Testis (tissue), 3 donors: ENCODE measurements around the gene AGRN. TPM values are rescaled to one million over a fixed set of nuclear protein-coding genes. Genes with fewer than 3 reads are reported as not detected.
"Not testable (repeated sequence)": the region's sequence is repeated elsewhere in the genome, so short reads cannot be mapped to it uniquely, and the experiment has no call there.

Experiments used
- DNase-seq: peaks from one replicate; pipeline ENCODE4 v3.0.0-alpha.2; 2019
- H3K27ac ChIP-seq, 2 donors: fragments of 200-600 bp; sonication (generic); one replicate each; pipeline ENCODE4 v1.5.1; 2019
- H3K27me3 ChIP-seq: fragments of 200-600 bp; sonication (generic); one replicate; pipeline ENCODE4 v1.5.1; 2019
- H3K36me3 ChIP-seq: fragments of 200-600 bp; sonication (generic); one replicate; pipeline ENCODE4 v1.5.1; 2017; ENCODE audit warnings: low read depth; ENCODE audit errors: missing control alignments
- H3K4me1 ChIP-seq: fragments of 200-600 bp; sonication (generic); one replicate; pipeline ENCODE4 v1.5.1; 2019
- H3K4me3 ChIP-seq, 2 donors: fragments of 200-600 bp; sonication (generic); one replicate each; pipeline ENCODE4 v1.5.1; 2017 to 2019
- H3K9me3 ChIP-seq: fragments of 200-600 bp; sonication (generic); one replicate; pipeline ENCODE4 v1.5.1; 2017
- POLR2A ChIP-seq: fragments of 450-650 bp; IDR thresholded peaks from one replicate; pipeline ENCODE4 v1.6.1; 2017; ENCODE audit warnings: antibody characterized with exemption, mild to moderate bottlenecking, moderate library complexity
- WGBS, 2 donors: methylation state at CpG; one replicate each; pipeline ENCODE4 v1.1.5; 2018; 5-methylcytosine and 5-hydroxymethylcytosine counted together
- intact Hi-C: fragments of 100-400 bp; cut with DNase I; formaldehyde crosslinking; loops from one replicate; pipeline ENCODE4 v1.15.1; 2023; ENCODE audit warnings: low total_unique reads
- polyA plus RNA-seq: library from polyadenylated mRNA; stranded (reverse); fragments of 350-450 nt; fragmentation: Illumina TruSeq; extraction: RNeasy Lipid Tissue Mini Kit (QIAGEN cat#74804); gene quantifications from one replicate; pipeline ENCODE4 v1.2.3, GENCODE V29; 2014; ENCODE audit warnings: low read depth, low replicate concordance; ENCODE audit not compliant: insufficient read depth
- total RNA-seq, 2 donors: library from RNA; depleted of rRNA; stranded (reverse); fragments of >200 nt; gene quantifications; one replicate each; pipeline ENCODE4 v1.2.3, GENCODE V29; 2016
- TF ChIP-seq, protein P1 (sequence below), 3 experiments: fragments of 450-650 bp in 2 of 3; fragments of 200-600 bp in 1 of 3; sonication (generic) in 1 of 3; IDR thresholded peaks; one replicate each; pipeline ENCODE4 v1.5.1; 2016 to 2019; ENCODE audit warnings: antibody characterized with exemption in 3 of 3, mild to moderate bottlenecking in 2 of 3, moderate library complexity in 1 of 3

Gene AGRN
- total and polyA plus RNA-seq, 3 donors from 2014 or later: 48.9 to 108 (median 99.4) TPM

DNA sequence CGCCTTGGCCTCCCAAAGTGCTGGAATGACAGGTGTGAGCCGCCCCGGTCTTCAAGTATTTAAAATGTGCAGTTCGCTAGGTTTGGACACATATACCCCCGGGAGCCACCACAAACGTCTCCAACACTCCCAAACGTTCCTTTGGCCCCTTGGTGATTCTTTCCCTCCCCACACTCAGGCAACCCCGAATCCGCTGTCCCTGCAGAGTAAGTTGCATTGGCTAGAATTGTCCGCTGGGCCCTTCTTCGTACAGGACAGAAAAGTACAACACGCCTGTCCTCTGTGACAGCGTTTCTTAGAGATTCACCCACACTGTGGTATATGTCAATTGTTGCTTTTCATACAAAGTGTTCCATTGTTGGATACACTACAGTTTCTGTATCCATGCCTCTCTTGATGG is 34.8 kb upstream of the AGRN start:
- intact Hi-C loops: no loop called here
- Histone ChIP-seq H3K4me1 (no peaks in the 10 kb centered on the region), H3K4me3 (no peak overlapping the region), H3K9me3 (no peaks in the 10 kb centered on the region), H3K27ac (no peak overlapping the region), H3K36me3 (no peaks in the 10 kb centered on the region), H3K27me3 (no peaks in the 10 kb centered on the region)
- no peak for TF ChIP-seq POLR2A
- TF ChIP-seq, protein P1, sequence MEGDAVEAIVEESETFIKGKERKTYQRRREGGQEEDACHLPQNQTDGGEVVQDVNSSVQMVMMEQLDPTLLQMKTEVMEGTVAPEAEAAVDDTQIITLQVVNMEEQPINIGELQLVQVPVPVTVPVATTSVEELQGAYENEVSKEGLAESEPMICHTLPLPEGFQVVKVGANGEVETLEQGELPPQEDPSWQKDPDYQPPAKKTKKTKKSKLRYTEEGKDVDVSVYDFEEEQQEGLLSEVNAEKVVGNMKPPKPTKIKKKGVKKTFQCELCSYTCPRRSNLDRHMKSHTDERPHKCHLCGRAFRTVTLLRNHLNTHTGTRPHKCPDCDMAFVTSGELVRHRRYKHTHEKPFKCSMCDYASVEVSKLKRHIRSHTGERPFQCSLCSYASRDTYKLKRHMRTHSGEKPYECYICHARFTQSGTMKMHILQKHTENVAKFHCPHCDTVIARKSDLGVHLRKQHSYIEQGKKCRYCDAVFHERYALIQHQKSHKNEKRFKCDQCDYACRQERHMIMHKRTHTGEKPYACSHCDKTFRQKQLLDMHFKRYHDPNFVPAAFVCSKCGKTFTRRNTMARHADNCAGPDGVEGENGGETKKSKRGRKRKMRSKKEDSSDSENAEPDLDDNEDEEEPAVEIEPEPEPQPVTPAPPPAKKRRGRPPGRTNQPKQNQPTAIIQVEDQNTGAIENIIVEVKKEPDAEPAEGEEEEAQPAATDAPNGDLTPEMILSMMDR (IDR thresholded peaks at IDR 0.05): no peak
- DNase-seq: no peak
- 76 to 81% methylated on average over 13 of the region's 13 CpGs for WGBS, 2 donors

GRCh38 chr1:988061-988460 is 31.9 kb upstream of the AGRN start:
- H3K27ac ChIP-seq, H3K4me3 ChIP-seq, H3K27me3 ChIP-seq, intact Hi-C loops, H3K36me3 ChIP-seq, H3K9me3 ChIP-seq, DNase-seq, H3K4me1 ChIP-seq: not testable (repeated sequence)
- WGBS, 2 donors: 91 to 92% methylated on average over 5 of the region's 5 CpGs

- H3K36me3 ChIP-seq, H3K4me1 ChIP-seq, intact Hi-C loops, H3K27me3 ChIP-seq, H3K9me3 ChIP-seq, H3K27ac ChIP-seq, DNase-seq, H3K4me3 ChIP-seq: not testable (repeated sequence)
- WGBS, 2 donors: 85 to 97% methylated on average over 6 of the region's 6 CpGs
Measured at GRCh38 chr1:991275-991674, 28.6 kb upstream of the AGRN start.

GRCh38 chr1:991895-992294 is 28.0 kb upstream of the AGRN start:
- DNase-seq: no peak
- Histone ChIP-seq H3K4me1 (no peaks in the 10 kb centered on the region), H3K27me3 (no peaks in the 10 kb centered on the region), H3K36me3 (no peaks in the 10 kb centered on the region), H3K9me3 (no peaks in the 10 kb centered on the region), H3K4me3 (no peak overlapping the region), H3K27ac (no peak overlapping the region)
- TF ChIP-seq, protein P1 (IDR thresholded peaks at IDR 0.05): no peak
- TF ChIP-seq POLR2A: no peak
- 94 to 95% methylated on average over 10 of the region's 10 CpGs for WGBS, 2 donors
- intact Hi-C loops: no loop called here

- intact Hi-C loops: no loop called here
- Histone ChIP-seq H3K9me3 (no peaks in the 10 kb centered on the region), H3K27me3 (no peaks in the 10 kb centered on the region), H3K36me3 (no peaks in the 10 kb centered on the region), H3K4me1 (no peaks in the 10 kb centered on the region), H3K27ac (no peak overlapping the region), H3K4me3 (no peak overlapping the region)
- no peak for DNase-seq
- 90 to 92% methylated on average over 7 of the region's 7 CpGs for WGBS, 2 donors
- TF ChIP-seq POLR2A: no peak
- TF ChIP-seq, protein P1 (IDR thresholded peaks at IDR 0.05): no peak
Measured at GRCh38 chr1:992362-992761, 27.6 kb upstream of the AGRN start.

DNA sequence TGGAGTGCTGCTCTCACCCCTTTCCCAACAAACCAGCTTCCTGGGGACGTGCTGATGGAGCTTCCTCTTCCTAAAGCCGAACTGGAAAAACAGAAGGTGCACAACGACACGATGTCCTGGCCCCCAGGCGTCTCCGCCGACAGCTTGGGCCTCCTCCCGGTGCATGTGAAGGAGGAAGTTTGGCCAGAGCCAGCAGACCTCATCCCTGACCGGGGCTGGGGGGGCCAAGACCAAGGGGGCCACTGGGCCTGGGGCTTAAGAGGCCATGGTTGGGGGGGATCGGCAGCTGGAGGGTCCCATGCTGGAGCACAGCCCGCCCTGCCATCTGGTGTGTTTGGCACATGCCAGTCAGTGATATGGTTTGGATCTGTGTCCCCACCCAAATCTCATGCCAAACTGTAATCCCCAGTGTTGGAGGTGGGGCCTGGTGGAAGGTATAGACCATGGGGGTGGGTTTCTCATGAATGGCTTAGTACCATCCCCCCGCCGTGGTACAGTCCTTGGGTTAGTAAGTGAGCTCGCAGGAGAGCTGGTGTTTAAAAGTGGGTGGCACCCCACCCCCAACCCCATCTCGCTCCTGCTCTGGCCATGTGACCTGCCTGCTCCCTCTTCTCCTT is 26.4 kb upstream of the AGRN start:
- no peak for DNase-seq
- Histone ChIP-seq H3K27ac (no peak overlapping the region), H3K4me1 (peaks cover 2% of the 10 kb centered on the region), H3K4me3 (no peak overlapping the region), H3K9me3 (no peaks in the 10 kb centered on the region), H3K36me3 (no peaks in the 10 kb centered on the region), H3K27me3 (no peaks in the 10 kb centered on the region)
- intact Hi-C loops: no loop called here
- 81 to 86% methylated on average over 14 to 15 of the region's 15 CpGs for WGBS, 2 donors
- TF ChIP-seq, protein P1 (IDR thresholded peaks at IDR 0.05): no peak
- no peak for TF ChIP-seq POLR2A

DNA sequence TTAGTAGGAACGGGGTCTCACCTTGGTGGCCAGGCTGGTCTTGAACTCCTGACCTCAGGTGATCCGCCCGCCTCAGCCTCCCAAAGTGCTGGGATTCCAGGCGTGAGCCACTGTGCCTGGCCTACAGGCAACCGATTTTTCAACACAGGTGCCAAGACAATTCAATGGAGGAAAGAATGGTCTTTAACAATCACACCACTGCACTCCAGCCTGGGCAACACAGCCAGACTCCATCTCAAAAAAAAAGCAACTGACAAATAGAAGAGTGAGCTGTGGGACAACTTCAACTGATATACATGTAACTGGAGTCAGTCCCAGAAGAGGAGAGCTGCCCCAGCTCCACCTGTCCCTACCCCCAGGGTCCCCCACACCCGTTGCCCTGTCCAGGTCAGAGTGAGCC is 25.4 kb upstream of the AGRN start:
- H3K27ac ChIP-seq, H3K27me3 ChIP-seq, H3K4me1 ChIP-seq, intact Hi-C loops, H3K4me3 ChIP-seq, H3K36me3 ChIP-seq, DNase-seq, H3K9me3 ChIP-seq: not testable (repeated sequence)
- WGBS, 2 donors: 88 to 89% methylated on average over 2 to 6 of the region's 6 CpGs
